HG02763 (cell line): Measurements from ENCODE around the gene IRGM.
"Not testable (repeated sequence)": the region's sequence is repeated elsewhere in the genome, so short reads cannot be mapped to it uniquely, and the experiment has no call there.

Source experiments
- ATAC-seq: cut with Tn5 transposase; IDR thresholded peaks from one replicate; pipeline ENCODE4 v1.9.1; 2021; ENCODE audit warnings: mild to moderate bottlenecking, moderate library complexity; ENCODE audit not compliant: unreplicated experiment

The IRGM gene

DNA sequence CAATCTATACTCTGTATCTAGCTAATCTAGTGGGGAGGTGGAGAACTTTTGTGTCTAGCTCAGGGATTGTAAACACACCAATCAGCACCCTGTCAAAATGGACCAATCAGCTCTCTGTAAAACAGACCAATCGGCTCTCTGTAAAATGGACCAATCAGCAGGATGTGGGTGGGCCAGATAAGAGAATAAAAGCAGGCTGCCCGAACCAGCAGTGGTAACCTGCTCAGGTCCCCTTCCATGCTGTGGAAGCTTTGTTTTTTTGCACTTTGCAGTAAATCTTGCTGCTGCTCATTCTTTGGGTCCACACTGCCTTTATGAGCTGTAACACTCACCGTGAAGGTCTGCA, at the start of gene IRGM:
IRGM (plus strand) TSS at position 214 of the 346 bp plus-strand sequence. CDS start 1,603 bp downstream, outside the sequence.
- ATAC-seq = not testable (repeated sequence)

DNA sequence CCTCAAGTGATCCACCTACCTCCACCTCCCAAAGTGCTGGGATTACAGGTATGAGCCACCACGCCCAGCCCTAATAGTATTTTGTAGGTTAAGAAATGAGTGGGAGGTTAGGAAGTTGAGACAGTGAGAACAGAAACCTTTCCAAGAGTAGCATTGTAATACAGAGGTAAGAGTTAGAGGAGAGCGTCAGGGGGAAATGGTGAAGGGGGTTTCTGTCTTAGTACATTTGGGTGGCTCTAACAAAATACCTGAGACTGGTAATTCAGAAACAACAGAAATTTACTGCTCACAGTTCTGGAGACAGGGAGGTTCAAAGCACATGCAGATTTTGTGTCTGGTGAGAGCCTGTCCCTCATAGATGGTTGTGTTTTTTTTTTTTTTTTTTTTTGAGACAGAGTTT, 48.9 kb upstream of the IRGM start:
- ATAC-seq = no peak

- ATAC-seq = no peak
Measured at GRCh38 chr5:150801117-150801927, 45.0 kb upstream of the IRGM start.

DNA sequence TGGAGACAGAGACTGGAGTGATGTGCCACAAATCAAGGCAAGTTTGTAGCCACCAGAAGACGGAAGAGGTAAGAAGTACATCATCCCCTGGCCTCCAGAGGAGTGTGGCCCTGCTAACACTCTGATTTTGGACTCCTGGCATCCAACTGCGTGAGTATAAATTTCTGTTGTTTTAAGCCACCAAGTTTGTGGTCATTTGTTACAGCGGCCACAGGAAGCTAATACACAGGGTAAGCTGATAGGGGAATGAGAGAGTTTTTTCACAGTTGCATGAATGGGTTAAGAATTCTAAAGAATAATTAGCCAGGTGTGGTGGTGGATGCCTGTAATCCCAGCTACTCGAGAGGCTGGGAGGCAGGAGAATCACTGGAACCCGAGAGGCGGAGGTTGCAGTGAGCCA, 41.9 kb upstream of the IRGM start:
- no peak for ATAC-seq

DNA sequence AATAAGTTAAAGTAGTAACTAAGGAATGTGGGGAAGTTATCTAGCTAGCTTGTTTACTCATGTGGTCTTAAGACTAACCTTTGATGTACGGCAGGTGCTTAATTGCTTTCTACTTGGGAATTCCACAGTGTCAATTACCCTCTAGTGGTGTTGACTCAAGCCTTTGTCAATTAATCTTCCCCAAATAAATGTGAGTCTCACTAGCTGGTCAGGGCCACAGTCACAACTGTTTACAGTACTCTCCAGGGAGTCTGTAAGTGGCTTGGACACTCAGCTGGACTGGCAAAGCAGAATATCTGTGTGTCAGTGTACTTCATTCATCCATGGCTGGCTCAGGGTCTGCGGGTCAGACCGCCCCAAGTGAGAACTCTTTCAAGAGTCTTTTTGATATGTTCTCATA, 37.0 kb upstream of the IRGM start:
- ATAC-seq = no peak

DNA sequence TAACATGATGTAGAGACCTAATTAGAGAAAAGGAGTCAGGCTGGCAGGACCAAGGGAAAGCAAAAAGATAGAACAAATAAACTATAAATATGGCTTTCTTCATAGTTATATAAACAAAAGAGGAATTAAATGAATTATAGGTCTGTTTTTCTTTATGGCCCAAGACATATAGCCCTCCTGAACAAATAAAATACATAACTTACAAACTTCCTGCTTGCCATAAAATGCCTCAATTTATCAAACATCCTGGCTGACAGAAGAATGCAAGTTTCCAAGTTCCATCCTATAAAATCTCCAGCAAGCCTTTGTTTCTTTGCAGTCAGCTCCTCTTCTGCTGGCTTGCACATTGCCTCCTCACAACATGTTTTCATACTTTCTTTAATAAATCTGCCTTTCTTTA, 31.3 kb upstream of the IRGM start:
- no peak for ATAC-seq

DNA sequence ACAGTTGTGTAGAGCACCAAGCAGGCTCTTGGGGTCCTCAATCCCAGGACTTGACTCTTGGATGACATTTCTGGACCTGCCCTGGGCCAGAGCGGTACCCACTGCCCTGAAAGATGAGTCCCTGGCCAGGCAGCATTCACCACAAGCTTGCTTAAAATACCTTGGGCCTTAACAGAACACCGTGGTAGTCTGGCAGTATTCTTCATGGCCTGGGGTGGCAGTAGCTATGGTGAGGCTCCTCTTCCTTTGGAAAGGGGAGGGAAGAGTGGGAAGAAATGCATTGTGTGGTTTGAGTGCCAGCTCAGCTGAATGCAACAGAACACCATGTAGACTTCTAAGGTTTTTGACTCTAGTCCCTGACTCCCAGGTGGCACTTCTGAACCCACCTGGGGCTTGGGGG, 29.4 kb upstream of the IRGM start:
- ATAC-seq = no peak

DNA sequence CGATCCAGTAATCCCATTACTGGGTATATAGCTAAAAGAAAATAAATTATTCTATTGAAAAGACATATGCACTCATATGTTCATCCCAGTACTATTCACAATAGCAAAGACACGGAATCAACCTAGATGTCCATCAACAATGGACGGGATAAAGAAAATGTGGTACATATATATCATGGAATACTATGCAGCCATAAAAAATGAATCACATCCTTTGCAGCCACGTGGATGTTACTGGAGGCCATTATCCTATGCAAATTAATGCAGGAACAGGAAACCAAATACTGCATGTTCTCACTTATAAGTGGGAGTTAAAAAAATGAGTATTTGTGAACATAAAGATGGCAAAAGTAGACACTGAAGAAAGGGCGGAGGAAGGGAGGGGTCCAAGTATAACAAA, 16.6 kb upstream of the IRGM start:
- ATAC-seq = no peak

GRCh38 chr5:150831821-150832220, 14.5 kb upstream of the IRGM start:
- not testable (repeated sequence) for ATAC-seq

GRCh38 chr5:150836064-150836463, 10.3 kb upstream of the IRGM start:
- no peak for ATAC-seq

GRCh38 chr5:150836703-150837102, 9.6 kb upstream of the IRGM start:
- no peak for ATAC-seq

GRCh38 chr5:150845185-150845859, 999 bp upstream of the IRGM start:
- not testable (repeated sequence) for ATAC-seq

- peak; percentile 82 for ATAC-seq
Measured at GRCh38 chr5:150846654-150847333, 473 bp downstream of the IRGM start.

- ATAC-seq = no peak
Measured at GRCh38 chr5:150847334-150847695, 994 bp downstream of the IRGM start.

DNA sequence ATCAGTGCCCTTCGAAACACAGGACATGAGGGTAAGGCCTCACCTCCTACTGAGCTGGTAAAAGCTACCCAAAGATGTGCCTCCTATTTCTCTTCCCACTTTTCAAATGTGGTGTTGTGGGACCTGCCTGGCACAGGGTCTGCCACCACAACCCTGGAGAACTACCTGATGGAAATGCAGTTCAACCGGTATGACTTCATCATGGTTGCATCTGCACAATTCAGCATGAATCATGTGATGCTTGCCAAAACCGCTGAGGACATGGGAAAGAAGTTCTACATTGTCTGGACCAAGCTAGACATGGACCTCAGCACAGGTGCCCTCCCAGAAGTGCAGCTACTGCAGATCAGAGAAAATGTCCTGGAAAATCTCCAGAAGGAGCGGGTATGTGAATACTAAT, 1.9 kb downstream of the IRGM start:
- no peak for ATAC-seq

GRCh38 chr5:150851039-150851438, 4.7 kb downstream of the IRGM start:
- ATAC-seq = no peak

DNA sequence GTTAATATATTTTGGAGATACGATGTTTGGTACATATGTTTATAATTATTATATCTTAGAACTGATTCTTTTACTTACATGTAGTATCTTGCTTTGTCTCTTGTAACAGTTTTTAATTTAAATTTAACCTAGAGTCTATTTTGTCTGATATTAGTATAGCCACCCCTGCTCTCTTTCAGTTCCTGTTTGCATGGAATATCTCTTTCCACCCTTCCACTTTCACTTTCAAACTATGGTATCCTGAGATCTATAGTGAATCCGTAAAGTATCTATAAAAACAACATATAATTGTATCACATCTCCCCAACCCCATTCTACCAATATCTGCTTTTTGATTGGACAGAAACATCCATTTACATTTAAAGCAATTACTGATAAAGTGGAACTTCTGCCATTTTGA, 7.2 kb downstream of the IRGM start:
- no peak for ATAC-seq

- ATAC-seq = not testable (repeated sequence)
Measured at GRCh38 chr5:150856700-150857099, 10.4 kb downstream of the IRGM start.

DNA sequence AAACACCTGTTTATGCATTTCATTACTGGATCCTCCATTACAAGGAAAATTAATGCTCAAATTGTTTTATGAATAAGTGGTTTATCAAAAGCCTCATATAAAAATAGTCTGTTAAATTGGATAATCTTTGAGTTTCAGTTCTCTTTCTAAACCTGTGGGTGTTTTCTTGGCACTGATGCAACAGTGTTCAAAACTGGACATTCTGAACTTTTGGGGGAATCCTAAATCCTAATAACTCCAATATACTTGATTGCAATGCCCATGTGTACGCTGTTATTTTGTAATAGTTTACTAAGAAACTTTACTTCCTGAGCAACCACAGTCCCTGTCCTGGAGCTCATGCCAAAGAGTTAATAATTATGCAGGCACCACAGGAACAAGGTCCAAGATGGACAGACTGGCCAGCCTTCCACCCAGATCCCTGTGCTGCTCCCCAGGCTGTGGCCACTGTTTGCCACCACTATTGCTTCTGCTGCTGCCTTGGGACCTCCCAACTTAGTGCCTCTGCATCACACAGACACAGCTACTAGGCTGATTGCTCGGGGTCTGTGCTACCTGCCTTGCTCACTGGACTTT, 14.0 kb downstream of the IRGM start:
- no peak for ATAC-seq

DNA sequence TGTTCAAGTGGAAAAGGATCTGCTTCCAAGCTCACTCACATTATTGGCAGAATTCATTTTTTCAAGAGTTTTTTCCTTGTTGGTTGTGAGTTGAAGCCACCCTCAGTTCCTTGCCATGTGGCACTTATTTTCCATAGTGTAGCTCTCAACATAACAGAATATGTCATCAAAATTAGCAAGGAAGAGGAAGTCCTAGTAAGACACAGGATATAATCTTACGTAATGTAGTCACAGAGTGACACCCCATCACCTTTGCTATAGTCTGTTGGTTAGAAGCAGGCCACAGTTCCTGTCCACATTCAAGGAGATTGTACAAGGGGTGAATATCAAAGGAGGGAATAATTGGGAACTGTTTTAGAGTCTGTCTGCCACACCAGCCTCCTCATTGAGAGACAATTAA, 15.7 kb downstream of the IRGM start:
- ATAC-seq = no peak

GRCh38 chr5:150879358-150879757, 33.0 kb downstream of the IRGM start:
- no peak for ATAC-seq
